ENCODE results near the gene MELTF.

GRCh38 chr3:197027896-197028727, 1.5 kb downstream of the MELTF start:
- TF ChIP-seq HDAC2 (IDR thresholded peaks at IDR 0.05), result no peak
- TF ChIP-seq CTCF (IDR thresholded peaks at IDR 0.05), result no peak
- TF ChIP-seq POLR2AphosphoS2 (conservative IDR thresholded peaks at IDR 0.05; ENCODE audit: low read length), result no peak
- no peak for TF ChIP-seq USF2 (IDR thresholded peaks at IDR 0.05)
- TF ChIP-seq KDM1A (IDR thresholded peaks at IDR 0.05; ENCODE audit: low read depth), result no peak

Measured in A549 (cell line).